Activated CD4-positive, alpha-beta T cell treated with anti-CD3 and anti-CD28 coated beads for 36 hours (primary cell): ENCODE measurements around the gene LRCH1. TPM values are rescaled to one million over a fixed set of nuclear protein-coding genes. Genes with fewer than 3 reads are reported as not detected.

Source experiments
- ATAC-seq: fragments of 200-7000 bp; cut with Tn5 transposase; one replicate; pipeline ENCODE4 v1.10.0; 2021; ENCODE audit warnings: mild to moderate bottlenecking, moderate library complexity
- CTCF ChIA-PET: fragments of 350-600 bp; sonication (Branson Sonifier 250); formaldehyde crosslinking; loops from one replicate; lab custom pipeline; 2021; ENCODE audit warnings: antibody characterized with exemption; lab: Charles Lee
- POLR2A ChIA-PET: fragments of 350-600 bp; sonication (Branson Sonifier 250); formaldehyde crosslinking; loops from one replicate; lab custom pipeline; 2021; ENCODE audit warnings: antibody characterized with exemption, inconsistent platforms; lab: Charles Lee
- DNase-seq: peaks from one replicate; pipeline ENCODE4 v3.0.0-alpha.2; 2020
- H3K27ac Mint-ChIP-seq: one replicate; pipeline ENCODE4 v1.8.0; 2021; ENCODE audit warnings: mixed read lengths
- H3K27me3 Mint-ChIP-seq: one replicate; pipeline ENCODE4 v1.8.0; 2021; ENCODE audit warnings: mixed read lengths
- H3K36me3 Mint-ChIP-seq: one replicate; pipeline ENCODE4 v1.8.0; 2021; ENCODE audit warnings: low read depth, mixed read lengths
- H3K4me1 Mint-ChIP-seq: one replicate; pipeline ENCODE4 v1.8.0; 2021; ENCODE audit warnings: mixed read lengths
- H3K4me3 Mint-ChIP-seq: one replicate; pipeline ENCODE4 v1.8.0; 2021; ENCODE audit warnings: mild to moderate bottlenecking, moderate library complexity, mixed read lengths
- H3K9me3 Mint-ChIP-seq: one replicate; pipeline ENCODE4 v1.8.0; 2021; ENCODE audit warnings: low read depth, mixed read lengths
- intact Hi-C, 2 experiments: fragments of 100-400 bp; cut with DNase I in 1 of 2; cut with micrococcal nuclease in 1 of 2; formaldehyde crosslinking; loops; one replicate each; pipeline versions ENCODE4 v1.14.2 to v1.15.1; 2022 to 2024; cut with DNase I, micrococcal nuclease
- total RNA-seq, 2 experiments: library from RNA; stranded (reverse); gene quantifications; one replicate each; pipeline ENCODE4 v1.2.3, GENCODE V29; 2021

The LRCH1 gene
- total RNA-seq, 2 experiments from 2014 or later = 14.8 to 16.4 TPM

GRCh38 chr13:46576762-46577161 is 23.8 kb downstream of the LRCH1 start:
- no peak for ATAC-seq
- peaks cover 72% of the 10 kb centered on the region for H3K4me1 Mint-ChIP-seq
- intact Hi-C loops = no loop called here
- ChIA-PET CTCF (interaction anchor here (1.1 to 3.9 kb wide), 2 partner anchors 25 to 53 kb away, joined by 3 to 10 read pairs; no protein-coding TSS in a partner anchor), POLR2A (no interaction called here)
- no peak overlapping the region for H3K4me3 Mint-ChIP-seq
- H3K27me3 Mint-ChIP-seq = no peaks in the 10 kb centered on the region
- no peak for DNase-seq
- no peaks in the 10 kb centered on the region for H3K9me3 Mint-ChIP-seq
- peaks cover 3% of the 10 kb centered on the region for H3K36me3 Mint-ChIP-seq
- H3K27ac Mint-ChIP-seq = no peak overlapping the region

- Mint-ChIP-seq H3K4me1 (peaks cover 70% of the 10 kb centered on the region), H3K27me3 (no peaks in the 10 kb centered on the region), H3K4me3 (no peak overlapping the region), H3K36me3 (peaks cover 3% of the 10 kb centered on the region), H3K9me3 (no peaks in the 10 kb centered on the region), H3K27ac (peak overlapping the region; percentile 47)
- DNase-seq (no peak), ATAC-seq (peak; percentile 33)
- intact Hi-C loops = loop anchor here in 1 of 2 experiments (2.0 kb wide), 1 partner anchor 15 kb away; no protein-coding TSS in a partner anchor
- ChIA-PET CTCF (interaction anchor here (0.8 to 3.9 kb wide), 7 partner anchors 9 to 52 kb away, joined by 3 to 10 read pairs (median 3); no protein-coding TSS in a partner anchor), POLR2A (interaction anchor here (0.6 to 1.0 kb wide), 3 partner anchors 23 to 79 kb away, joined by 3 to 5 read pairs (median 3); no protein-coding TSS in a partner anchor)
Measured at GRCh38 chr13:46577696-46578589, 25.0 kb downstream of the LRCH1 start.

- CTCF ChIA-PET = interaction anchor here (0.6 to 3.9 kb wide), 4 partner anchors 8 to 206 kb away, joined by 3 to 10 read pairs (median 4); no protein-coding TSS in a partner anchor
- DNase-seq = peak; percentile 58
- POLR2A ChIA-PET = interaction anchor here (0.6 to 1.0 kb wide), 3 partner anchors 23 to 78 kb away, joined by 3 to 5 read pairs (median 3); no protein-coding TSS in a partner anchor
- no peak overlapping the region for H3K27ac Mint-ChIP-seq
- peaks cover 68% of the 10 kb centered on the region for H3K4me1 Mint-ChIP-seq
- ATAC-seq = peak; percentile 81
- no peak overlapping the region for H3K4me3 Mint-ChIP-seq
- H3K27me3 Mint-ChIP-seq = no peaks in the 10 kb centered on the region
- H3K36me3 Mint-ChIP-seq = peaks cover 3% of the 10 kb centered on the region
- no peaks in the 10 kb centered on the region for H3K9me3 Mint-ChIP-seq
- intact Hi-C loops = loop anchor here in 1 of 2 experiments (2.0 kb wide), 1 partner anchor 14 kb away; no protein-coding TSS in a partner anchor
Measured at GRCh38 chr13:46578590-46578975, 25.6 kb downstream of the LRCH1 start.

- H3K27me3 Mint-ChIP-seq = no peaks in the 10 kb centered on the region
- ATAC-seq = peak; percentile 32
- peaks cover 5% of the 10 kb centered on the region for H3K36me3 Mint-ChIP-seq
Measured at GRCh38 chr13:46580362-46580839, 27.4 kb downstream of the LRCH1 start.

GRCh38 chr13:46582190-46582589 is 29.2 kb downstream of the LRCH1 start:
- ChIA-PET POLR2A (no interaction called here), CTCF (interaction anchor here (0.7 to 1.4 kb wide), 2 partner anchors 20 to 37 kb away, joined by 3 read pairs; no protein-coding TSS in a partner anchor)
- peaks cover 61% of the 10 kb centered on the region for H3K4me1 Mint-ChIP-seq

More at GRCh38 chr13:46580362-46580839, 27.4 kb downstream of the LRCH1 start:
- Mint-ChIP-seq H3K9me3 (no peaks in the 10 kb centered on the region), H3K4me1 (peaks cover 66% of the 10 kb centered on the region), H3K4me3 (no peak overlapping the region), H3K27ac (peak overlapping the region; percentile 38)
- CTCF ChIA-PET = interaction anchor here (0.8 to 3.9 kb wide), 4 partner anchors 10 to 29 kb away, joined by 3 to 10 read pairs (median 4); no protein-coding TSS in a partner anchor
- POLR2A ChIA-PET = no interaction called here
- DNase-seq = no peak
- intact Hi-C loops = no loop called here

GRCh38 chr13:46586751-46587514 is 34.0 kb downstream of the LRCH1 start:
- intact Hi-C loops = no loop called here
- POLR2A ChIA-PET = no interaction called here
- ATAC-seq = no peak
- DNase-seq = no peak
- Mint-ChIP-seq H3K36me3 (peaks cover 2% of the 10 kb centered on the region), H3K9me3 (no peaks in the 10 kb centered on the region), H3K27ac (no peak overlapping the region), H3K4me3 (no peak overlapping the region), H3K27me3 (no peaks in the 10 kb centered on the region), H3K4me1 (peaks cover 40% of the 10 kb centered on the region)
- CTCF ChIA-PET = interaction anchor here (0.8 to 1.2 kb wide), 3 partner anchors 8 to 35 kb away, joined by 3 to 5 read pairs (median 4); no protein-coding TSS in a partner anchor

More at GRCh38 chr13:46582190-46582589, 29.2 kb downstream of the LRCH1 start:
- Mint-ChIP-seq H3K27me3 (no peaks in the 10 kb centered on the region), H3K36me3 (peaks cover 5% of the 10 kb centered on the region), H3K27ac (no peak overlapping the region), H3K9me3 (no peaks in the 10 kb centered on the region), H3K4me3 (no peak overlapping the region)
- no peak for ATAC-seq
- no peak for DNase-seq
- intact Hi-C loops = no loop called here

GRCh38 chr13:46587807-46588418 is 34.9 kb downstream of the LRCH1 start:
- intact Hi-C loops = no loop called here
- POLR2A ChIA-PET = no interaction called here
- CTCF ChIA-PET = interaction anchor here (0.7 to 1.2 kb wide), 2 partner anchors 36 to 37 kb away, joined by 3 read pairs; no protein-coding TSS in a partner anchor

GRCh38 chr13:46592385-46592784 is 39.4 kb downstream of the LRCH1 start:
- Mint-ChIP-seq H3K4me1 (peaks cover 66% of the 10 kb centered on the region), H3K36me3 (peaks cover 2% of the 10 kb centered on the region), H3K4me3 (no peak overlapping the region), H3K27ac (no peak overlapping the region), H3K27me3 (no peaks in the 10 kb centered on the region), H3K9me3 (no peaks in the 10 kb centered on the region)
- ChIA-PET POLR2A (no interaction called here), CTCF (interaction anchor here (1.8 to 1.9 kb wide), 2 partner anchors 9 to 40 kb away, joined by 4 to 5 read pairs; no protein-coding TSS in a partner anchor)
- ATAC-seq = no peak
- DNase-seq = no peak
- intact Hi-C loops = loop anchor here (2.0 to 5.0 kb wide), 2 partner anchors 14 to 75 kb away; no protein-coding TSS in a partner anchor

More at GRCh38 chr13:46587807-46588418, 34.9 kb downstream of the LRCH1 start:
- ATAC-seq (no peak), DNase-seq (no peak)
- H3K36me3 Mint-ChIP-seq = peaks cover 2% of the 10 kb centered on the region
- H3K9me3 Mint-ChIP-seq = no peaks in the 10 kb centered on the region
- peaks cover 44% of the 10 kb centered on the region for H3K4me1 Mint-ChIP-seq
- no peaks in the 10 kb centered on the region for H3K27me3 Mint-ChIP-seq
- no peak overlapping the region for H3K27ac Mint-ChIP-seq
- H3K4me3 Mint-ChIP-seq = no peak overlapping the region

- DNase-seq (peak; percentile 79), ATAC-seq (peak; percentile 96)
- Mint-ChIP-seq H3K4me1 (peaks cover 73% of the 10 kb centered on the region), H3K4me3 (peak overlapping the region; percentile 15), H3K9me3 (no peaks in the 10 kb centered on the region), H3K27me3 (no peaks in the 10 kb centered on the region), H3K36me3 (peaks cover 2% of the 10 kb centered on the region), H3K27ac (peak overlapping the region; percentile 47)
- CTCF ChIA-PET = interaction anchor here (0.6 to 1.9 kb wide), 5 partner anchors 9 to 297 kb away, joined by 3 to 5 read pairs (median 4); no protein-coding TSS in a partner anchor
- POLR2A ChIA-PET = no interaction called here
- intact Hi-C loops = loop anchor here (1.0 to 5.0 kb wide), 3 partner anchors 15 to 74 kb away; no protein-coding TSS in a partner anchor
Measured at GRCh38 chr13:46593398-46593797, 40.4 kb downstream of the LRCH1 start.
